ENCODE measurements around the gene DDAH1. TPM values are rescaled to one million over a fixed set of nuclear protein-coding genes. Genes with fewer than 3 reads are reported as not detected.
"Not testable (repeated sequence)": the region's sequence is repeated elsewhere in the genome, so short reads cannot be mapped to it uniquely, and the experiment has no call there.

The DDAH1 gene
- total RNA-seq (2014; rRNA removed; shearing (Covaris generic)) = 19.0 and 20.7 TPM in 2 replicates

DNA sequence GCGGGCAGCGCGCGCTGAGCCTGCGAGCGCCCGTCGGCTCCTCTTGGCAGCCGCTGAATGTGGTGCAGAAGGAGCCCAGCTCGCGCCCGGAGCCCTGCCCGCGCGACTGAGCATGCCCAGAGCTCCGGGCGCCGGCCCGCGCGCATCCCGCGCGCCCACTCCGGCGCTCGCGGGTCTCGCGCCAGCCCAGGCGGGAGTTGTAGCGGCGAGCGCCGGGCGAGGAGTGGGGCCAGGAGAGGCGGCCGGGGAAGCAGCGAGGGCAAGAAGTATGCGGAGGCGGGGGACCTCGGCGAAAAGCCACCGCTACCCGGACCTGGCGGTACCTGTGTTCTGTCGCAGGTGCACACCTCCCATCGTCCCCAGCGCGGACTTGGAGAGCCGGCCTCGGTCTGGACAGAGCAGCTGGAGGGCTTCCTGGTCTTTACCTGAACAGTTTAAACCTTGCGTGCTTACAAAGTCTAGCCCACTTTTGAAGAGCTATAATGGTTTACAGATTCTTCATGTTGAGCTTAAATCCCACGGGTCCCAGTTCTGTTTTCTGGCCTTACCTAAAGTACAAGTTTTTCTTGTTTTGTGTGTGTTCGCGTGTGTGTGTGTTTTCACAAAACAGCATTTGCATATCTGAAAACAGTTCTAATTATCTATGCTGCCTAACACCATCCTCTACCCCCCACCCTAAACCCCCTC is at the start of gene DDAH1:
DDAH1 (minus strand) TSS at position 61 of the 687 bp plus-strand sequence. CDS start 114 bp downstream, outside the sequence.
- peak; percentile 15 for DNase-seq (ENCODE audit: low spot score)

DNA sequence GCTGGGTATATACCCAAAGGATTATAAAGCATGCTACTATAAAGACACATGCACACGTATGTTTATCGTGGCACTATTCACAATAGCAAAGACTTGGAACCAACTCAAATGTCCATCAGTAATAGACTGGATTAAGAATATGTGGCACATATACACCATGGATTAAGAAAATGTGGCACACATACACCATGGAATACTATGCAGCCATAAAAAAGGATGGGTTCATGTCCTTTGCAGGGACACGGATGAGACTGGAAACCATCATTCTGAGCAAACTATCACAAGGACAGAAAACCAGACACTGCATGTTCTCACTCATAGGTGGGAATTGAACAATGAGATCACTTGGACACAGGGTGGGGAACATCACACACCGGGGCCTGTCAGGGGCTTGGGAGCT is 49.0 kb upstream of the DDAH1 start:
- not testable (repeated sequence) for DNase-seq (ENCODE audit: low spot score)

DNA sequence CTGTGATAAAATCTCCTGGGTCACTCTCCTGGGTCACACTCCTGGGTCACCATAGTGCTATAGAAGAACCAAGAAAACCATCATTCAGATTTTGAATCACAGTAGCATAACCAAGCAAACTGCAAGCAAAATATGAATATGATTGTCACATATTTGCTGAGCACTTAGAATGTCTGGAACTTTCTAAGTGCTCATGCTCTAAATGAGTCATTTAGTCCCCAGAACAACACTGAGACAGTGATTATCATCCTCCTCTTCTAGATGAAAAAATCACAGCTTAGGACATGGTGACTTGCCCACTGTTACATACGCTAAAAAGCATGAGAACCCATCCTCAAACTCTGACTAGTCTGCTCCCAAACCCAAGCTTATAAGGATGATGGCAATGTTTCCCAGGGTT is 39.5 kb upstream of the DDAH1 start:
- DNase-seq (ENCODE audit: low spot score) = no peak

DNA sequence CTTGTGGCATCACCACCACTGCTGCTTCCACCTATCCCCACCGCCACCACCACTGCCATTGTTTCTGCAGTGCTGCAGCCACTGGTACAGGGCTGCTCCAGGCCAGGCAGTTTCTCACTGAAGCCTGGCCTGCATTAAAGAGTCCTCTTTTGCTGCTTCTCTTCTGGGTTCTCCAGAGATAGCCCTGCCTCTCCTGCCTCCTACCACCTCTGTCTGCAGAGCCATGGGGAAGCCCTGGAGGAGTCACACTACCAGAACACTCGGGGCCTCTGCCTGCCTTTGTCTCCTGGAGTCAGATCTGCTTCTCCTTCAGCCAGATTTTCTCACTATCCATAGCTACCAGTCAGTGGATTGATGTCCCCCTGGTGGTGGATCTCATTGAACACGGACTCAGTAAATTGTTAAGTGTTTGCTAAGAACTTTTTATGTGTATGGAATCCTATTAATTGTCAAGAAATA is 37.7 kb upstream of the DDAH1 start:
- peak; percentile 23 for DNase-seq (ENCODE audit: low spot score)

DNA sequence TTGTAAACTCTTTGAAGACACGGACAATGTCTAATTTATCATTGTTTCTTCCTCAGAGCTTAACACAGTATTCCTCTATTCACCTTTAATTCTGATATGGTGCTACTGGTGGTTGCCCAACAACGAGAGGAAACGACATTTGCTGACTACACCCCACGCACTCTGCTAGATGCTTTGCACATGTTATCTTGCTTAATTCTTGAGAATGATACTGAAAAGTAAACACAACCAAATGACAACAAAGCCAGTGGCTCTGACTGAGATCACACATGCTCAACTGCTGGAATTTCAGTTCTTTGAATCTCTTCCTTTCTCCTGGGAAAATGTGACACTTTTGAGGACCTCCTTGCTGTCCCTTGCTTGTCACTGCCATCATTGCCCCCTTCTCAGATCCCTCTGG is 37.2 kb upstream of the DDAH1 start:
- DNase-seq (ENCODE audit: low spot score) = no peak

- no peak for DNase-seq (ENCODE audit: low spot score)
Measured at GRCh38 chr1:85501355-85501898, 36.5 kb upstream of the DDAH1 start.

DNA sequence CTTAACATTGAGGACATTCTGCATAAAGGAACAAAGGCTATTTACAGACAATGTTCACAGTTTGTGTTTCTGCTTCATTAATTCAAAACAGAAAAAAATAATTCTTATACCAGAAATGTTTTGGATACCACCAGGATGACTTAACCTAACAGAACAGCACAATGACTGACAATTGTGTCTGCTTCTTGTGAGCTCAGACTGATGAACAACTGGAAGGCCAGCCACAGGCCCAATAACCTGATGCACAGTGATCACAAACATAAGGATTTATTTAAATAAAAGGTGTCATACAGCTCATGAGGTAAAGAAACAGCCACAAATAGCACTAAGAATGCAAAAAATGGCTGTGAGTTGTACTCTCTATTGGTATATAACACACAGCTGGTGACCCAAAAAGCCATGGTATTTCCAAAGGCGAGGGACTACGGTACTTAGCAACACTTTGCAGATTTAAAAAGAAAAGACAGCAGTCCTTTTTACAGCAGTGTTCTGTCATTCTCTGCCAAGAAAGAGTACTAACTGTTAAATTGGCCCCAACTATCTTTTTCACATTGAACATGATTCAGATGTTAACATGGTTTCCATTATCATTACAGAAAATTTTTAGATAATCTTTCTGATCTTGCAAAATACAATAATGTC is 32.1 kb upstream of the DDAH1 start:
- DNase-seq (ENCODE audit: low spot score) = no peak

- peak; percentile 76 for DNase-seq (ENCODE audit: low spot score)
Measured at GRCh38 chr1:85495556-85495955, 30.6 kb upstream of the DDAH1 start.

DNA sequence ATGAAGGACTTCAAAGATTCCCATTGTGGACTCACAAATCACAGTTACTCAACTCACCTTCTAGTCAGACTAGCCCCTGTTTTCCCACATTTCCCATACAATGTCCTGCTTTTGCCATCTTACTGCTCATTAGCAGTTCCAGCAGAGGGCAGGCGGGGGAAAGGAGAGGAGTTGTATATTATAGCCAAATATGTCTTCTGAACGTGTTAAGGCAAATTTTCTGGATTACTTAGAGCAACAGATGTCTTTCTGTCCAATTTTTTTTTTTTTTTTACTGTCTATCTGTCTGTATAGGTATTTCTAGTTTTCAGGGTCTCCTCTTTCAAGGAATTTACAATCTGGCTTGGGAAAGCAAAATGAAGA is 29.9 kb upstream of the DDAH1 start:
- DNase-seq (ENCODE audit: low spot score) = peak; percentile 19

DNA sequence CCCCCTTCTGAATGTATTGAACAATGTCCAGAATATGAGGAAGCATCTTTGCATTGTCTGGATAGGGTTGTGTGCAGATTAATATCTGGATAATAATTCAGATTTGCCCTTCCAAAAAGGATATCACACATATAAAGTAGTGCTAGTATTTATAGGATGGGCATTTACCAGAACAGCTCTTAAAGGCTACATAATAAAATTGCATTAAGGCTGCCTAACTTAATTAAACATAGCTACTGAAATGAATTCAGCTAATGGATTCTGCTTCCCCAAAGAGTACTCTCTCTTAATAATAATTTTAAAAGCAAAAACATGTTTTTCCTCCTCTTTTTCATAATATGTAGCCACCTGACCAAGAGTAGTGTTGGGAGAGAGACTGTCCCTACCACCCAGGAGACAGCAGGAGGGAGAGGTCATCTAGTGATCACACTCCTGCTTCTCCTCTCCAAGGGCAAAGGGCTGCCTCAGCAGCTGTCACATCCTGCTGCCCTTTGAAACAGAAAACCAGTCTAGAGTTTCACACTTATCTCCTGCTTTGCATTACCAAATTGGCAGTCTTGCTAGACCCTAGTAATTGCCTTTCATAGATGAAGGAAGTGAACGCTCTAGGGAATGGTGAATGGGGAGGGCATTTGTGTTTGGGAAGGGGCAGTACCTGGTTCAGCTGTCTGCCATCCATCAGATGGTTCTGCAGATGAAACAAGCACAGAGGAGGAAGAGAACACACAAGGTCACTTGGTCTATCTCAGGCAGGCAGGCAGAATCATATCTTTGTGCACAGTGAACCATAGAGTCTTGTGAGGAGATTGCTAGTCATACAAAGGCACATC is 29.3 kb upstream of the DDAH1 start:
- DNase-seq (ENCODE audit: low spot score) = no peak

DNA sequence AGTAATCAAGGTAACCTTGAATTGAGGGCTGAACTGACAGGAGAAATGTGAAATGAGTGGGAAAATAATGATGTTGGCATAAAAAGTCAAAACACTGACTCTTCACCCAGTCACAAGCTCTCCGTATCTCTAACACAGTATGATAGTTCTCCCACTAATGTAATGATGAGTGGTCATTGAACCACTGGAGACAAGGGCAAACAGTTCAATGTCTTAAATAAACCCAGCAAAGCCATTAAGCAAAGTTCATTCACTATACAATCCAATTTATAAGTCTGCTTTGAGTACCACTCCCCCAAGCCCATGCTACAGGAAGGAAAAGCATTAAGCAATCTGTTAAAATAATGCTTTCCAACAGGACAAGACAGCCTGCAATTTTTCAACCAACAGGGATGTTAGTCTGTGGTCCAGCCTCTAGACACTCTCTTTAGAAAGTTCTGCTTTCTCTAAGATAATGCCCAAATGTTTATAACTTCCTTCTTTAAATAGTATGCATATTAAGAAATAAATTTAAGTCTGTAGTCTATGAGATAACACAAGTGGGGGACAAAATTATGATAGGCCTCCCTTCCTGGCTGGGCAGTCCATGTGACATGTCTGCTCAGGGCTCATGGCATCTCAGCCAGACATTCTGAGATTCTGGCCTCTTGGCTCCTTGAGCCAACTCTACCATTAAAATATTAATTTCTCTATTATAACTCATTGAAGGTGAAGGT is 25.5 kb upstream of the DDAH1 start:
- no peak for DNase-seq (ENCODE audit: low spot score)

DNA sequence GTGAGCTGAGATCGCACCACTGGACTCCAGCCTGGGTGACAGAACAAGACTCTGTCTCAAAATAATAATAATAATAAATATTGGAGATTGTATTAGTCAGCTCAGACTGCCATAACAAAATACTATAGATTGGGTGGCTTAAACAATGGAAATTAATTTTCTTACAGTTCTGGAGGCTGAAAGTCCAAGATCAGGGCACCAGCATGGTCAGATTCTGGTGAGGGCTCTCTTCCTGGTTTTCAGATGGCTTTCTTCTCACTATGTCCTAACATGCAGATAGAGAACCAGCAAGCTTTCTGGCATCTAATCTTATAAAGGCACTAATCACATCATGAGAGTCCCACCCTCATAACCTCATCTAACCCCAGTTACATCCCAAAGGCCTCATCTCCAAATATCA is 23.2 kb upstream of the DDAH1 start:
- DNase-seq (ENCODE audit: low spot score) = no peak

- no peak for DNase-seq (ENCODE audit: low spot score)
Measured at GRCh38 chr1:85485516-85485915, 20.6 kb upstream of the DDAH1 start.

DNA sequence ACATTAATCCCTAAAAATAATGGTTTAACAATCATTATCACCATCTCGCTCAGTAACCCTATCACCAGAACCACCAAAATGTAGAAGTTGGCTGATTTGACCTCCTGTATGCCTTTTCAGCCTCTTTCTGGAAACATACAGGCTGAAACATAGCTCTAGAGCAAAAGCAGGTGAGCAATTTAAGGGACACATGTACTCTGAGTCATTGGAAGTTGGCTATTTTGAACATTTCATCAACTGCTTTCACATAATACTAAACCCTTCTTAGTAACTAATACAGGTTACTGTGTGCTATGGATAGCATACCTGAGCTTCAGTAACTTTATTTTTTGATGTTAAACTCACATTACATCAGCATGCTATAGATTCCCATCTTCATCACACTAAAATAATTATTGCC is 19.8 kb upstream of the DDAH1 start:
- DNase-seq (ENCODE audit: low spot score) = no peak

DNA sequence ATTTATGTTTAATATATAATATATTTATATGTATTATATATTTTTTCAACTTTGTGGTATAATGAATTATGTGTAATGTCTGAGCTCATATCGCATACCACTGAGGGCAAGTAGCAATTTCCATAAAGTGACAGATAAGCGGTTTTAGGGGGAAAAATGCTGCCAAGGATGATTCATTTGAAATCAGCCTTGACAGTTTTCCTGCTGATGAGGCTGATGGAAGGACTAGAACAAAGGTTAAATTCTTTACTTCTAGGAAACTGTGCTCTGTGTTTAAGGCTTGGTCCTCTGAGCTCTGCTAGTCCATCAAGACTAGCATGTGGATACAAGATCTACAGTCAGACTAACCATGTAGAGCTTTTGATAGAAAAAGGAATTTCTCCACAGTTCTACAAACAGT is 19.3 kb upstream of the DDAH1 start:
- no peak for DNase-seq (ENCODE audit: low spot score)

GRCh38 chr1:85481688-85482087 is 16.7 kb upstream of the DDAH1 start:
- DNase-seq (ENCODE audit: low spot score) = no peak

GRCh38 chr1:85480566-85480965 is 15.6 kb upstream of the DDAH1 start:
- no peak for DNase-seq (ENCODE audit: low spot score)

GRCh38 chr1:85479491-85479890 is 14.5 kb upstream of the DDAH1 start:
- DNase-seq (ENCODE audit: low spot score) = no peak

- DNase-seq (ENCODE audit: low spot score) = no peak
Measured at GRCh38 chr1:85478366-85478765, 13.4 kb upstream of the DDAH1 start.

- DNase-seq (ENCODE audit: low spot score) = no peak
Measured at GRCh38 chr1:85475055-85475454, 10.1 kb upstream of the DDAH1 start.

DNA sequence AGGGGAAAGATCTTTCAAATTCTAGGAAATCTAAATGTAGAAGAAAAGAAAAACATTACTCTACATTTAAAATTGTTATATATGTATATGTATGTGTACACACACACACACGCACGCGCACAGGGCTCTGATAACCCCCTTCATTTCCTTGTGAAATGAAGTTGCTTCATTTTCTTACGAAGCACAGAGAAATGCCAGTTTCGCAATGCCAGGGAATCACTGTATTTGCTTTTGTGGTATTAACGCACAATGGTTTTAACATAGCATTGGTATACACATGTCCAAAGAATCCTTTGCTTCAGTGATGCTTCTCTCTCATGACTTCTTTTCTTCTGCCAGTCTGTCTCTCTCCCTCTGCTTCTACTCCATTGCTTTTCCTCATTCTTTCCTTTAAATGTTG is 8.4 kb upstream of the DDAH1 start:
- DNase-seq (ENCODE audit: low spot score) = no peak

- no peak for DNase-seq (ENCODE audit: low spot score)
Measured at GRCh38 chr1:85471558-85471957, 6.6 kb upstream of the DDAH1 start.
